Thyroid gland (tissue), 4 donors: ENCODE measurements around the gene SH2D4B.
"Not testable (repeated sequence)": the region's sequence is repeated elsewhere in the genome, so short reads cannot be mapped to it uniquely, and the experiment has no call there.

Experiments
- CTCF ChIP-seq, 6 experiments: fragments of 200-600 bp in 3 of 6; fragments of 450-650 bp in 3 of 6; sonication (generic) in 3 of 6; IDR thresholded peaks; one replicate each; pipeline ENCODE4 v1.5.1; 2016 to 2019; ENCODE audit warnings: antibody characterized with exemption in 6 of 6, mild to moderate bottlenecking in 2 of 6, inconsistent platforms in 1 of 6, moderate library complexity in 1 of 6
- POLR2A ChIP-seq, 2 donors: fragments of 450-650 bp; IDR thresholded peaks; one replicate each; pipeline ENCODE4 v1.6.1; 2017; ENCODE audit warnings: antibody characterized with exemption in 2 of 2, mild to moderate bottlenecking in 2 of 2, moderate library complexity in 1 of 2

- TF ChIP-seq CTCF, POLR2A (IDR thresholded peaks at IDR 0.05): not testable (repeated sequence)
These were observed 3.6 kb upstream of the SH2D4B start for GRCh38 chr10:80534059-80534458.
